ENCODE results near the gene LILRA1.
"Not testable (repeated sequence)": the region's sequence is repeated elsewhere in the genome, so short reads cannot be mapped to it uniquely, and the experiment has no call there.

LILRA1 gene

GRCh38 chr19:54593445-54593844 is at the start of gene LILRA1:
Gene LILRA1, plus strand, starts transcription at chr19:54593632. Its CDS starts 613 bp downstream, at chr19:54594245.
- peak; percentile 75 for DNase-seq

GRCh38 chr19:54548806-54549205 is 44.6 kb upstream of the LILRA1 start:
- DNase-seq: no peak

GRCh38 chr19:54549224-54549623 is 44.2 kb upstream of the LILRA1 start:
- DNase-seq: no peak

DNA sequence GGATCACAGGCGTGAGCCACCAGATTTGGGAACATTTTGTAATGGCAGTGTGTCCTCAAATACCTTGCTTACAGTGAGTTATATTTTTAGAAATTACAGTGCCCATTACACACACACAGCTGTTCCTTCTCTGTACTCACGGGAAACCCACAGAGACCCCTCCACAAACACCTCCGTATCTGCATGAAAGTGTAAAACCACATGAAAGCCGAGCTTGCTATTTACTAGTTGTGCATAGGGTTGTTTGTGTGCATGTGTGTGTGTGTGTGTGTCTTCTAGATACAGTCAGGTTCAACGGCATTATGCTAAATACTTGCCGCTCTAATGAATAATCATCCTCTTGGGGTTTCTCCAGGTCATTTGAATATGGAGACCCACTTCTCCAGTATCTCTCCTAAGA is 42.1 kb upstream of the LILRA1 start:
- no peak for DNase-seq

DNA sequence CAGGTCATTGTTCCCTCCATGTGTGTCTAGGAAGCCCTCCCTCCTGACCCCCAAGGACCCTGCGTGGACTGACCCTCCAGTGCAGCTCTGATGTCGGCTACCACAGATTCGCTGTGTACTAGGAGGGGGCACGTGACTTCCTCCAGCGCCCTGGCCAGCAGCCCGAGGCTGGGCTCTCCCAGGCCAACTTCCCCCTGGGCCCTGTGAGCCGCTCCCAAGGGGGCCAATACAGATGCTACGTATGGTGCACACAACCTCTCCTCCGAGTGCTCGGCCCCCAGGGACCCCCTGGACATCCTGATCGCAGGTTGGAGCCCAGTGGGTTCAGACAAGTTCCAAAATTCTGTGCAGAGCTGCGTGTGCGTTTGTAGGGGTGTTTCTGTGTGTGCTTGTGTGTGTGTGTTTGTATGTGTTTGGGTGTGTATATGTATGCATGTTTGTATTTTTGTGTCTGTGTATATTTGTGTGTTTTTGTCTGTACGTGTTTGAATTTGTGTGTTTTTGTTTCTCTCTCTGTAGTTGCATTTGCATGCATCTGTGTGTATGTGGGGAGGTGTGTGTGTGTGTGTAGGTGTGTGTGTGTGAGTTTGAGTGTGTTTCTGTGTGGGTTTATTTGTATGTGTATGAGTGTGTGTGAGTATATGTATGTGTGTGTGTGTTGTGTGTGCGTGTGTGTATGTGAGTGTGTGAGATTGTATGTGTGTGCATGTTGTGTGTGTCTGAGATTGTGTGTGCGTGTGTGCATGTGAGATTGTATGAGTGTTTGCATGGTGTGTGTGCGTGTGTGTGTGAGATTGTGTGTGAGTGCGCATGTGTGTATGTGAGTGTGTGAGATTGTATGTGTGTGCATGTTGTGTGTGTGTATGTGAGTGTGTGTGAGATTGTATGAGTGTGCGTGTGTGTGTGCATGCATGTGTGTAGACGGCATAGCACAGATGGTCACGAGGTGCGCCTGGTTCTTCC is 41.2 kb upstream of the LILRA1 start:
- DNase-seq: peak; percentile 31

DNA sequence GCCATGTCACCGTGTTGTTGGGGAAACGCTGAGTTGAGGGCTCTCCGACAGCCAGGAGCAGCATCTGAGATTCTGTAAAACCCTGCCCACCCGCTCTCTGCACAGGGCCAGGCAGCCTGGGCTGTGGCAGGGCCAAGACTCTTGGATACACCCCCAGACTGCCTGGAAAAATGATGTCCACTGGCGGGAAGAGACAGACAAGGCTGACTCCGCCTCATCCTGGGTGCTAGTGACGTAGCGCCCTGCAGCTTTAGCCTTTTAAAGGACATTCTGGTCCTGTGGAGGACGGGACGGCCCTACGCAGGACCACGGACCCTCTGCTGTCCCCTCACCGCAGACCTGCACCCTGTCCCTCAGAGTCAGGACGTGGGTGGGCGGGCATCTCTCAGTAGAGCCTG is 40.5 kb upstream of the LILRA1 start:
- DNase-seq: no peak

GRCh38 chr19:54554006-54554405 is 39.4 kb upstream of the LILRA1 start:
- DNase-seq: no peak

GRCh38 chr19:54554896-54555295 is 38.5 kb upstream of the LILRA1 start:
- no peak for DNase-seq

GRCh38 chr19:54556194-54556593 is 37.2 kb upstream of the LILRA1 start:
- no peak for DNase-seq

DNA sequence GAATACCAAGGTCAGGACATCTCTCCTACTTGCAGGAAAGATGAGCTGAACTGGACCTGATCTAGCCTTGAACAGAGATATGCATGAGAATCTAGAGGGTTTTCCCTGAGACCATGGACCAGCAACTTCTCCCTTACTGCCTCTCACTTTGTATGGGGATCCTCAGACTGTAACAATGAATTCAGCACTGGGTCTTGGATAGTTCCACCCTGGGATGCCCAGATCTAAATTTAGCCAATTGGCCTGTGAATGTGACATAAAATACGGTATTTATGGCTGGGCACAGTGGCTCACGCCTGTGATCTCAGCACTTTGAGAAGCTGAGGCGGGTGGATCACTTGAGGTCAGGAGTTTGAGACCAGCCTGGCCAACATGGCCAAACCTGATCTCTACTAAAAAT is 35.1 kb upstream of the LILRA1 start:
- DNase-seq: no peak

GRCh38 chr19:54560881-54561385 is 32.5 kb upstream of the LILRA1 start:
- DNase-seq: no peak

DNA sequence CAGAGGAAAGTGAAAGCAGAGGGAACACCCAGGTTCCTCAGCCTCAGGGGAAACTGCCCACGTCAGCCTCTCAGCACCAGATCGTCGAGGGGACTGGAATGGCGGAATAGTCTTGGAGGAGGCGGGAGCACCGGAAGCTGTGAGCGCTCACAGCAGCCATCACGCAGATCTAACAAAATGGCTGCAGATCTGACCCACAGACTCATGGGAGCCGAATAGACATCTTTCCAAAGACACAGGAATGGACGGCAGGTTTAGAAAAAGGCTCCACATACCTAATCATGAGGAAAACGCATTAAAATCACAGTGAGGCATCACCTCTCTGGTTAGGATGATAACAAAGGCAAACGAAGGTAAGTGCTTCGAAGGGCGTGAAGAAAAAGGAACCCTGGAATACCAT is 31.6 kb upstream of the LILRA1 start:
- DNase-seq: peak; percentile 34

GRCh38 chr19:54563206-54563605 is 30.2 kb upstream of the LILRA1 start:
- DNase-seq: peak; percentile 57

GRCh38 chr19:54570316-54570715 is 23.1 kb upstream of the LILRA1 start:
- no peak for DNase-seq

DNA sequence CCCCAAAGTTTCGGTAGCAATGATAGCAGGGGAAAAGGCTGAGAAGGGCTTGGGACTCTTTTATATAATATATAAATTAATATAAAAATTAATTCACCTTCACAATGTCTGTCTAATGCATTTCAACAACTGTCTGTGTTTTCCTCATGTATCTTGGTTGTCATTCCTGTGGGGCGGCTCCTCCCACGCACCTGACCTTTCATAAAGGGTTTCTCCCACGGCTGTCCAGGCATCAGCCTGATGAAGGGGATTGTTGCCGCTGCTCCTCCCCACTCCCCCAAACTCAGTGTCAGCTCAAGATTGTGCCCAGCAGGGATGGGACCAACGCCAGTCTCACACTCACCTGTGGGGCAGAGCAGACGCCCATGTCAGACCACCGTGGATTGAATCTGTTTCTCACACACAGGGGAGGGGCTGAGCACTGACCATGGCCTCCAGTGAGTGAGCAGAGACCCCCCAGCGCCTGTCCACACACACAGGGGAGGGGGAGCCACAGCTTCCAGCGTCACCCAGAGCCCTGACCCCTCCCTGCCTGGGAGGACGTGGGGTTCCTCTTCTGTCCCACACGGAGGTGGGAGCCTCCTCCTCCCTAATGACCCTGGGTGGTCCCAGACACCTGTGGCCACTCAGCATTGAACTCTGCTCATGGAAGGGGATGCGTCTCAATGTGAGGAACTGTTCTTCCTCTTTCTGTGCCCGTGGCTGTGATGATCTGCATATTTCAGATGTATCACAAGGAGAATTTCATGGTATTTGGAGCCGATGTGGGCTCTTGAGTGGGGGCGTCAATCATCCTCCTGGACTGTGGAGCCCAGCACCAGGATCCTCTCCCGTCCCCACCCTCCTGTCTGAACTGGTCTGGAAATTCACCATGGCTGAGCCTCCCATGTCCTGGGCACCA is 21.5 kb upstream of the LILRA1 start:
- peak; percentile 66 for DNase-seq

DNA sequence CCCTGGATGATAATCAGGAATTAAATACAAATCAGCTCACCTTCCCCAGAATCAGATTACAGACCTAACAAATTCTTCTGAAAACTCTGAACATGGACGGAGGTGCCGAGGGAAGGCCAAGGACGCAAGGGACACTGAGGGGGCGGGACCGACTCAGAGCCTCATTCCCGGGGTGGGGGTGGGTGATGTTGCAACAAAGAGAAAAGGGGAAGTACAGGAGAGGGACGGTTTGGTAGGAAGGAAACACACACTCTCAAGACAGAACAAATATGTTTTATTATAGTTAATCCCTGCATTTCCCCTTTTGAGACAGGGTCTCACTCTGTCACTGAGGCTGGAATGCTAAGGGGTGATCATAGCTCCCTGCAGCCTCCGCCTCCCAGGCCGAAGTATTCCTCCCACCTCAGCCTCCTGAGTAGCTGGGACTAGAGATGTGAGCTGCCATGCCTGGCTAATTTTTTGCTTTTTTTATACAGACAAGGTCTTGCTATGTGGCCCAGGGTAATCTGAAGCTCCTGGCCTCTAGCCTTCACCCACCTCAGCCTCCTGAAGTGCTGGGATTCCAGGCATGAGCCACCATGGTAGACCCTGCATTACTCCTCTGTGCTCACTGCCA is 20.6 kb upstream of the LILRA1 start:
- peak; percentile 89 for DNase-seq

- peak; percentile 76 for DNase-seq
Measured at GRCh38 chr19:54573330-54573872, 20.0 kb upstream of the LILRA1 start, which contains the start of gene LILRA2. Gene LILRA2, plus strand, starts transcription at chr19:54573790. Its CDS starts 89 bp downstream, at chr19:54573879.

DNA sequence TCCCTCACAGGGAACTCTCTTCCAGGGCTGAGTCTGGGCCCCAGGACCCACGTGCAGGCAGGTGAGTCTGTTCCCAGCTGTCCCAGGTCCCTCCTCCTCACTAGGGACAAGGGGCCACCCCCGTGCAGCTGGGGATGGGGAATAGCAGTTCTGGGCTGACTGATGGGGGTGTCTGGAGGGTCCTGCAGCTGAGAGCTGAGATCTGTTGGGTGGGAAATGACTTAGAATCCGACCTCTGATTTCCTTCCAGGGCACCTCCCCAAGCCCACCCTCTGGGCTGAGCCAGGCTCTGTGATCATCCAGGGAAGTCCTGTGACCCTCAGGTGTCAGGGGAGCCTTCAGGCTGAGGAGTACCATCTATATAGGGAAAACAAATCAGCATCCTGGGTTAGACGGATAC is 19.4 kb upstream of the LILRA1 start:
- no peak for DNase-seq

DNA sequence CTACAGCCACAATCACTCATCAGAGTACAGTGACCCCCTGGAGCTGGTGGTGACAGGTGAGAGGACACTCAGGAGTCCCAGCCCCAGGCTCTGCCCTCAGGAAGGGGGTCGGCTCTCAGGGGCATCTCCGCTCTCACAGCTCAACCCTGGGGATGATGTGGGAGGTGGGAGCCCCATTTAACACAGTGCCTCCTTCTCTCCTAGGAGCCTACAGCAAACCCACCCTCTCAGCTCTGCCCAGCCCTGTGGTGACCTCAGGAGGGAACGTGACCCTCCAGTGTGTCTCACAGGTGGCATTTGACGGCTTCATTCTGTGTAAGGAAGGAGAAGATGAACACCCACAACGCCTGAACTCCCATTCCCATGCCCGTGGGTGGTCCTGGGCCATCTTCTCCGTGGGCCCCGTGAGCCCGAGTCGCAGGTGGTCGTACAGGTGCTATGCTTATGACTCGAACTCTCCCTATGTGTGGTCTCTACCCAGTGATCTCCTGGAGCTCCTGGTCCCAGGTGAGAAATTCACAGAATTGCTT is 18.8 kb upstream of the LILRA1 start:
- DNase-seq: peak; percentile 41

DNA sequence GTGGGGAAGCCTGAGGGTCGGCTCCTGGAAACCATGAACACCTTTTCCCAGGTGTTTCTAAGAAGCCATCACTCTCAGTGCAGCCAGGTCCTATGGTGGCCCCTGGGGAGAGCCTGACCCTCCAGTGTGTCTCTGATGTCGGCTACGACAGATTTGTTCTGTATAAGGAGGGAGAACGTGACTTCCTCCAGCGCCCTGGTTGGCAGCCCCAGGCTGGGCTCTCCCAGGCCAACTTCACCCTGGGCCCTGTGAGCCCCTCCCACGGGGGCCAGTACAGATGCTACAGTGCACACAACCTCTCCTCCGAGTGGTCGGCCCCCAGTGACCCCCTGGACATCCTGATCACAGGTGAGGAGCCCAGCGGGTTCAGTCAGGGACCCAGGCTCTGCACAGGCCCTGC is 18.2 kb upstream of the LILRA1 start:
- DNase-seq: not testable (repeated sequence)

GRCh38 chr19:54576411-54576976 is 16.9 kb upstream of the LILRA1 start:
- no peak for DNase-seq

GRCh38 chr19:54577334-54577733 is 16.1 kb upstream of the LILRA1 start:
- DNase-seq: no peak

Measured in inflammatory macrophage treated with lipopolysaccharide for 4 hours (primary cell).